Fibroblast of lung (primary cell): ENCODE results near the gene EFCAB12.

Source experiments
- EZH2 ChIP-seq: IDR thresholded peaks from 2 replicates; pipeline ENCODE4 v1.5.1; 2012; ENCODE audit warnings: low read length, control low read depth, mild to moderate bottlenecking; ENCODE audit errors: missing control alignments
- TF ChIP-seq, protein P1 (sequence below), 2 donors: IDR thresholded peaks in 1 of 2; conservative IDR thresholded peaks in 1 of 2; 1 replicate in 1 of 2; 2 replicates in 1 of 2; pipeline ENCODE4 v1.5.1; 2011 to 2012; ENCODE audit warnings: low read length in 2 of 2, control low read depth in 1 of 2, inconsistent platforms in 1 of 2, low read depth in 1 of 2, mild to moderate bottlenecking in 1 of 2

DNA sequence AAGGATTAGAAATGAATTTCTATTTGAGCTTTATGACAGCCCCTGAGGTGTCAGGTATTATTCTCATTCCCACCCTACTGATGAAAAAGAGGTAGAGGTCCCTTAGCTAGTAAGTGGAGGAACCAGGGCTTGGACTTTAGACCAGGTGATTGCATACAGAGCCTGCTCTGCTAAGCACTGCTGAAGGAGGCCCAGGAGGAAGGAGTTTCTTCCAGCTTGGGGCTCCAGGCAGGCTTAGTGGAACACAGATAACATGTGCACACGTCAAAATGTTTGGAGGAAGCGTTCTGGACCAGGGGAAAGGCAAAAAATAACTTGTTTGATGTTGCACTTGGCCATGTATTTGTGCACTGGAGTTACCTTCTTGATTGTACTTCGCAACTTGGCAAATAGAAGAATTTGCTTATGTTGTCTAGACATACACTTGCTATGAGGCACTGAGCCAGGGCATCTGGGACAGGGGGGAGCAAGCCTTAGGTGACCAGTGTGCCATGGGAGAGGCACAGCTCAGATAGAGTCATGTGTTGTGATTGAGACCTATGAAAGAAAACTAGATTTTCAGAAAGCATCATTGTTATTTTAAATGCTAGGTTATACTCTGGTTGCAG, 34.0 kb upstream of the EFCAB12 start:
- TF ChIP-seq, protein P1, sequence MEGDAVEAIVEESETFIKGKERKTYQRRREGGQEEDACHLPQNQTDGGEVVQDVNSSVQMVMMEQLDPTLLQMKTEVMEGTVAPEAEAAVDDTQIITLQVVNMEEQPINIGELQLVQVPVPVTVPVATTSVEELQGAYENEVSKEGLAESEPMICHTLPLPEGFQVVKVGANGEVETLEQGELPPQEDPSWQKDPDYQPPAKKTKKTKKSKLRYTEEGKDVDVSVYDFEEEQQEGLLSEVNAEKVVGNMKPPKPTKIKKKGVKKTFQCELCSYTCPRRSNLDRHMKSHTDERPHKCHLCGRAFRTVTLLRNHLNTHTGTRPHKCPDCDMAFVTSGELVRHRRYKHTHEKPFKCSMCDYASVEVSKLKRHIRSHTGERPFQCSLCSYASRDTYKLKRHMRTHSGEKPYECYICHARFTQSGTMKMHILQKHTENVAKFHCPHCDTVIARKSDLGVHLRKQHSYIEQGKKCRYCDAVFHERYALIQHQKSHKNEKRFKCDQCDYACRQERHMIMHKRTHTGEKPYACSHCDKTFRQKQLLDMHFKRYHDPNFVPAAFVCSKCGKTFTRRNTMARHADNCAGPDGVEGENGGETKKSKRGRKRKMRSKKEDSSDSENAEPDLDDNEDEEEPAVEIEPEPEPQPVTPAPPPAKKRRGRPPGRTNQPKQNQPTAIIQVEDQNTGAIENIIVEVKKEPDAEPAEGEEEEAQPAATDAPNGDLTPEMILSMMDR (conservative IDR thresholded peaks at IDR 0.05 in 1 of 2, IDR thresholded peaks at IDR 0.05 in 1 of 2; ENCODE audit: low read depth in 1 of 2, low read length in 2 of 2): no peak
- no peak for TF ChIP-seq EZH2
